ENCODE data around the gene APBA2.

APBA2 gene

GRCh38 chr15:28881170-28881569 is 4.6 kb upstream of the APBA2 start:
- Mint-ChIP-seq H3K4me3 (no peak overlapping the region), H3K36me3 (ENCODE audit: low read depth) (no peaks in the 10 kb centered on the region), H3K27ac (peak overlapping the region; percentile 30), H3K4me1 (peaks cover 24% of the 10 kb centered on the region), H3K9me3 (no peaks in the 10 kb centered on the region), H3K27me3 (ENCODE audit: low read depth, poor library complexity) (peaks cover 11% of the 10 kb centered on the region)
- TF ChIP-seq CTCF (IDR thresholded peaks at IDR 0.05) = no peak
- DNase-seq = no peak

- Mint-ChIP-seq H3K4me1 (peaks cover 24% of the 10 kb centered on the region), H3K27ac (no peak overlapping the region), H3K9me3 (no peaks in the 10 kb centered on the region), H3K36me3 (ENCODE audit: low read depth) (no peaks in the 10 kb centered on the region), H3K4me3 (no peak overlapping the region), H3K27me3 (ENCODE audit: low read depth, poor library complexity) (peaks cover 11% of the 10 kb centered on the region)
- no peak for DNase-seq
- no peak for TF ChIP-seq CTCF (IDR thresholded peaks at IDR 0.05)
Measured at GRCh38 chr15:28881600-28881999, 4.2 kb upstream of the APBA2 start.

- peaks cover 38% of the 10 kb centered on the region for H3K4me1 Mint-ChIP-seq
- H3K4me3 Mint-ChIP-seq = peak overlapping the region; percentile 76
- no peaks in the 10 kb centered on the region for H3K9me3 Mint-ChIP-seq
- no peak overlapping the region for H3K27ac Mint-ChIP-seq
- no peak for DNase-seq
- no peak for TF ChIP-seq CTCF (IDR thresholded peaks at IDR 0.05)
- H3K27me3 Mint-ChIP-seq (ENCODE audit: low read depth, poor library complexity) = peaks cover 10% of the 10 kb centered on the region
- no peaks in the 10 kb centered on the region for H3K36me3 Mint-ChIP-seq (ENCODE audit: low read depth)
Measured at GRCh38 chr15:28884151-28884940, 1.4 kb upstream of the APBA2 start.

- TF ChIP-seq CTCF (IDR thresholded peaks at IDR 0.05) = no peak
- peaks cover 7% of the 10 kb centered on the region for H3K27me3 Mint-ChIP-seq (ENCODE audit: low read depth, poor library complexity)
- H3K36me3 Mint-ChIP-seq (ENCODE audit: low read depth) = no peaks in the 10 kb centered on the region
- peak overlapping the region; percentile 76 for H3K4me3 Mint-ChIP-seq
- no peak overlapping the region for H3K27ac Mint-ChIP-seq
- H3K9me3 Mint-ChIP-seq = no peaks in the 10 kb centered on the region
- peak; percentile 29 for DNase-seq
- peaks cover 46% of the 10 kb centered on the region for H3K4me1 Mint-ChIP-seq
Measured at GRCh38 chr15:28885128-28885629, 595 bp upstream of the APBA2 start.

GRCh38 chr15:28886431-28887338 is 911 bp downstream of the APBA2 start:
- Mint-ChIP-seq H3K36me3 (ENCODE audit: low read depth) (no peaks in the 10 kb centered on the region), H3K27me3 (ENCODE audit: low read depth, poor library complexity) (peaks cover 7% of the 10 kb centered on the region), H3K4me3 (peak overlapping the region; percentile 84), H3K9me3 (no peaks in the 10 kb centered on the region), H3K27ac (peak overlapping the region; percentile 38), H3K4me1 (peaks cover 50% of the 10 kb centered on the region)
- DNase-seq = no peak
- no peak for TF ChIP-seq CTCF (IDR thresholded peaks at IDR 0.05)
